Bronchus fibroblast of lung (primary cell): Measurements from ENCODE around the gene BCL7A. TPM values are rescaled to one million over a fixed set of nuclear protein-coding genes. Genes with fewer than 3 reads are reported as not detected.

Experiments
- total RNA-seq: library from RNA; depleted of rRNA; stranded (reverse); fragments of >200 nt; gene quantifications from 2 replicates; pipeline ENCODE4 v1.2.3, GENCODE V29; 2015

The BCL7A gene
- total RNA-seq: 3.4 and 6.1 TPM in 2 replicates

DNA sequence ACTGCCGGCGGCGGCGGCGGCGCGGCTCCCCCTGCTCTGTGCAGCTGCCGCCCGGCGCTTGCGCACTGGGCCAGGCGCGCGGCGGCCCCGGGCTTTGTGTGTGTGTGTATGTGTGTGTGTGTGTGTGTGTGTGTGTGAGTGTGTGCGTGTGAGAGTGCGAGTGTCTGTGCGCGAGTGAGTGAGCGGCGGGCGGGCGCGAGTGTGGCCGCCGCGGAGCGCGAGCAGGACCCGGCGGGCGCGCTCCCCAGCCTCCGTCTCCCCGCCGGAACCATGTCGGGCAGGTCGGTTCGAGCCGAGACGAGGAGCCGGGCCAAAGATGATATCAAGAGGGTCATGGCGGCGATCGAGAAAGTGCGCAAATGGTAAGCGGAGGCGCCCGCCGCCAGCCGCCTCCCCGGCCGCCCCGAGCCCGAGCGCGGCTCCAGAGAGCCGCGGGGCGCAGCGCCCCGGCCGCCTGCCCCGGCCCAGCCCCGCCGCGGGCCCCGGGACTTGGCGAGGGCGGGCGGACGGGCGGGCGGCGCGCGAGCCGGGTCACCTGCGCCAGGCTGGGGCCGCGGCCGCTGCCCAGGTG, at the start of gene BCL7A:
BCL7A (plus strand) TSS at position 63 of the 571 bp plus-strand sequence; CDS start at position 271, 208 bp downstream.

DNA sequence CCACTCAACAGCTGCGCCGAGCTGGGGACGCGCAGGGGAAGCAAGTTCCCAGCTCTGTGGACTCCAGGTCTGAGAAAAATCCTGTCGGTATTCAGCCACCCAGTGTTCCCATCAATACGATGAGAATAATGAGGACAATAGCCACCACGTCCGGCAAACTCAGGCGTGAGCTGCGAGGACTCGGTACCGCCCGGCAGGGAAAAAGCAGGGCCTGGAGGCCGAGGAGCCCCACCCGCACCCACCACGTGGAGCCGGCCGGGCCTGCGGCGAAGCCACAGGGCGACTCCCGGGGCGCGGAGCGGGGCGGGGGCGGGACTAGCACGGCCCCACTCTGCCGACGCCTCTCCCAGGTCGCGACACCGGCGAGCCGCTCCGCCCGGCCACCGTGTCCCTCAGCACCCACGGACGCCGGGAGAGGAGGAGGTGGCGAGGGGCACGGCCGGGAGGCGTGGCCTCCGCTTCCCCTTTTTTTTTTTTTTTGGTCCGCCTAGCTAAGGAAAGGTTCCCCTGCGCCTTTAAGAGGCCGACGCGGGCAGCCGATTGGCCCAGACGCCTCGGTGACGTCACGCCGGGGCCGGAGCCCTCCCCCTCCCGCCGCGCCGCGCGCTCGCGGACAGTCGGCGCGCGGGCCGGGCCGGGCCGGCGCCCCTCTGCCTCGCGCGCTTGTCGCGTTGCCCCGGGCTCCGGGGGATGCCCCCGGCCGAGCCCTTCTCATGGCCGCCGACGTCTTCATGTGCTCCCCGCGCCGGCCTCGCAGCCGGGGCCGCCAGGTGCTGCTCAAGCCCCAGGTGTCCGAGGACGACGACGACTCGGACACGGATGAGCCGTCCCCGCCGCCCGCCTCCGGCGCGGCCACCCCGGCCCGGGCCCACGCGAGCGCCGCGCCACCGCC, 56.7 kb downstream of the BCL7A start, which contains the start of gene MLXIP:
MLXIP (plus strand) TSS at position 616 of the 892 bp plus-strand sequence; CDS start at position 714, 98 bp downstream.

Other genes starting within 250 kb of the BCL7A start
- gene RHOF, start 228.2 kb upstream of the BCL7A start, total RNA-seq: 26.8 and 35.5 TPM in 2 replicates
- 4.3 and 5.0 TPM in 2 replicates for gene SETD1B, start 217.9 kb upstream of the BCL7A start, total RNA-seq
- gene HPD, start 163.0 kb upstream of the BCL7A start, total RNA-seq: 0.84 and 1.3 TPM in 2 replicates
- gene PSMD9, start 133.1 kb upstream of the BCL7A start, total RNA-seq: 132 and 149 TPM in 2 replicates
- 2.4 and 3.9 TPM in 2 replicates for gene CFAP251, start 103.3 kb upstream of the BCL7A start, total RNA-seq
- 7.0 and 7.7 TPM in 2 replicates for gene MLXIP, start 56.9 kb downstream of the BCL7A start, total RNA-seq
- not detected in 2 replicates for gene IL31, start 152.3 kb downstream of the BCL7A start, total RNA-seq
- gene LRRC43, start 161.2 kb downstream of the BCL7A start, total RNA-seq: 1.3 and 1.5 TPM in 2 replicates
- 0.34 and 0.59 TPM in 2 replicates for gene B3GNT4, start 181.8 kb downstream of the BCL7A start, total RNA-seq
- 53.8 and 60.1 TPM in 2 replicates for gene DIABLO, start 204.2 kb downstream of the BCL7A start, total RNA-seq
- 15.3 and 15.5 TPM in 2 replicates for gene VPS33A, start 244.6 kb downstream of the BCL7A start, total RNA-seq